ENCODE measurements around the gene TMEM134. TPM values are rescaled to one million over a fixed set of nuclear protein-coding genes. Genes with fewer than 3 reads are reported as not detected.

The TMEM134 gene
- total and polyA plus RNA-seq, 4 donors = 10.2 to 86.9 (median 63.5) TPM

DNA sequence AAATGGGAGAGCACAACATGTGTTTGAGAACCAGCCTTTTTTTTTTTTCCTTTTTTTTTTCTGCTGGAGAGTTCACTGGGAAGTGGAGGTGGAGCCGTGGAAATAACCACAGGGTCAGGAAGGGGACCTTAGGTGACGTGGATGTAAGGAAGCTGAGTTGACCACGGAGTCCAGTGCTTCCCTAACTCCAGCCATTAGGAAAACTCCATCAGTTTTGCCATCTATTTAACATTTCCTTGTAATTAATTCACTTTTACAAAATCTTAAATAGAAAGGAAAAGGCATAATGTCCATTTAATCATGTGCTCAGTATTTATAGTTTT is 40.9 kb upstream of the TMEM134 start:
- DNase-seq (ENCODE audit: low spot score) = no peak
- Histone ChIP-seq H3K9me3 (ENCODE audit: control insufficient read depth in 4 of 4, low read length in 3 of 4) (no peaks in the 10 kb centered on the region), H3K9ac (ENCODE audit: low read depth in 1 of 2, low read length in 2 of 2) (no peak overlapping the region), H3K4me1 (ENCODE audit: control insufficient read depth in 4 of 4, insufficient read depth in 4 of 4, low read length in 3 of 4) (peaks cover 3 to 30% (median 22%) of the 10 kb centered on the region in 4 donors), H3K27ac (ENCODE audit: low read depth in 1 of 2, low read length in 2 of 2) (no peak overlapping the region), H3K36me3 (ENCODE audit: control insufficient read depth in 4 of 4, insufficient read depth in 3 of 4, low read depth in 1 of 4, low read length in 3 of 4) (no peaks in the 10 kb centered on the region), H3K4me3 (ENCODE audit: low read depth in 1 of 3, low read length in 3 of 3) (no peak overlapping the region), H3K27me3 (ENCODE audit: control insufficient read depth in 4 of 4, insufficient read depth in 4 of 4, low read length in 3 of 4) (no peaks in the 10 kb centered on the region)
- WGBS = 55% methylated on average over 3 of the region's 3 CpGs
- TF ChIP-seq FOXA1 (IDR thresholded peaks at IDR 0.05) (no peak), ZBTB33 (IDR thresholded peaks at IDR 0.05) (no peak), SP1 (IDR thresholded peaks at IDR 0.05) (no peak), GABPA (IDR thresholded peaks at IDR 0.05 in 1 of 2, conservative IDR thresholded peaks at IDR 0.05 in 1 of 2) (no peak), RXRA (IDR thresholded peaks at IDR 0.05) (no peak), HNF4G (IDR thresholded peaks at IDR 0.05) (no peak), JUND (IDR thresholded peaks at IDR 0.05) (no peak), NR2F2 (IDR thresholded peaks at IDR 0.05) (no peak), EGR1 (IDR thresholded peaks at IDR 0.05; ENCODE audit: low read depth in 2 of 2) (no peak), FOXA2 (IDR thresholded peaks at IDR 0.05) (no peak), CTCF (IDR thresholded peaks at IDR 0.05; ENCODE audit: low read depth, low read length, missing input control) (no peak), RAD21 (IDR thresholded peaks at IDR 0.05) (no peak), YY1 (IDR thresholded peaks at IDR 0.05) (no peak), MAX (IDR thresholded peaks at IDR 0.05) (no peak), TAF1 (conservative IDR thresholded peaks at IDR 0.05) (no peak), HNF4A (conservative IDR thresholded peaks at IDR 0.05) (no peak), ATF3 (IDR thresholded peaks at IDR 0.05) (no peak)
- TF ChIP-seq, protein P1, sequence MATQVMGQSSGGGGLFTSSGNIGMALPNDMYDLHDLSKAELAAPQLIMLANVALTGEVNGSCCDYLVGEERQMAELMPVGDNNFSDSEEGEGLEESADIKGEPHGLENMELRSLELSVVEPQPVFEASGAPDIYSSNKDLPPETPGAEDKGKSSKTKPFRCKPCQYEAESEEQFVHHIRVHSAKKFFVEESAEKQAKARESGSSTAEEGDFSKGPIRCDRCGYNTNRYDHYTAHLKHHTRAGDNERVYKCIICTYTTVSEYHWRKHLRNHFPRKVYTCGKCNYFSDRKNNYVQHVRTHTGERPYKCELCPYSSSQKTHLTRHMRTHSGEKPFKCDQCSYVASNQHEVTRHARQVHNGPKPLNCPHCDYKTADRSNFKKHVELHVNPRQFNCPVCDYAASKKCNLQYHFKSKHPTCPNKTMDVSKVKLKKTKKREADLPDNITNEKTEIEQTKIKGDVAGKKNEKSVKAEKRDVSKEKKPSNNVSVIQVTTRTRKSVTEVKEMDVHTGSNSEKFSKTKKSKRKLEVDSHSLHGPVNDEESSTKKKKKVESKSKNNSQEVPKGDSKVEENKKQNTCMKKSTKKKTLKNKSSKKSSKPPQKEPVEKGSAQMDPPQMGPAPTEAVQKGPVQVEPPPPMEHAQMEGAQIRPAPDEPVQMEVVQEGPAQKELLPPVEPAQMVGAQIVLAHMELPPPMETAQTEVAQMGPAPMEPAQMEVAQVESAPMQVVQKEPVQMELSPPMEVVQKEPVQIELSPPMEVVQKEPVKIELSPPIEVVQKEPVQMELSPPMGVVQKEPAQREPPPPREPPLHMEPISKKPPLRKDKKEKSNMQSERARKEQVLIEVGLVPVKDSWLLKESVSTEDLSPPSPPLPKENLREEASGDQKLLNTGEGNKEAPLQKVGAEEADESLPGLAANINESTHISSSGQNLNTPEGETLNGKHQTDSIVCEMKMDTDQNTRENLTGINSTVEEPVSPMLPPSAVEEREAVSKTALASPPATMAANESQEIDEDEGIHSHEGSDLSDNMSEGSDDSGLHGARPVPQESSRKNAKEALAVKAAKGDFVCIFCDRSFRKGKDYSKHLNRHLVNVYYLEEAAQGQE (IDR thresholded peaks at IDR 0.05) = no peak
